HepG2 (cell line): ENCODE measurements around the gene VRK3. TPM values are rescaled to one million over a fixed set of nuclear protein-coding genes. Genes with fewer than 3 reads are reported as not detected.

Source experiments
- DNMT3B ChIP-seq: conservative IDR thresholded peaks from 2 replicates; pipeline ENCODE4 v1.6.1; 2016; ENCODE audit warnings: missing biosample characterization, control low read depth
- KDM5A ChIP-seq: fragments of 200-600 bp; sonication (generic); IDR thresholded peaks from 2 replicates; pipeline ENCODE4 v1.7.0; 2018; ENCODE audit warnings: antibody characterized with exemption, mild to moderate bottlenecking, low read length, borderline replicate concordance
- KDM5B ChIP-seq: sonication (generic); formaldehyde crosslinking; IDR thresholded peaks from 2 replicates; pipeline ENCODE4 v1.4.0; 2020; ENCODE audit warnings: missing genetic modification reagents, mild to moderate bottlenecking, borderline replicate concordance
- KMT2B ChIP-seq: IDR thresholded peaks from 2 replicates; pipeline ENCODE4 v1.6.1; 2016; ENCODE audit warnings: missing genetic modification reagents, missing compliant biosample characterization
- MEF2D ChIP-seq: sonication (generic); formaldehyde crosslinking; IDR thresholded peaks from 2 replicates; pipeline ENCODE4 v1.5.1; 2020; ENCODE audit warnings: mild to moderate bottlenecking, missing genetic modification reagents
- MYC ChIP-seq: sonication (generic); formaldehyde crosslinking; IDR thresholded peaks from 2 replicates; pipeline ENCODE4 v1.9.0; 2021; ENCODE audit warnings: missing genetic modification reagents, borderline replicate concordance
- NFATC3 ChIP-seq: sonication (generic); formaldehyde crosslinking; IDR thresholded peaks from 2 replicates; pipeline ENCODE4 v1.5.1; 2020; ENCODE audit warnings: mild to moderate bottlenecking, missing genetic modification reagents
- NRL ChIP-seq: sonication (generic); formaldehyde crosslinking; IDR thresholded peaks from 2 replicates; pipeline ENCODE4 v1.5.0; 2020; ENCODE audit warnings: missing genetic modification reagents, mild to moderate bottlenecking, moderate library complexity, borderline replicate concordance
- RBM39 ChIP-seq: fragments of 200-400 bp; formaldehyde crosslinking; IDR thresholded peaks from one replicate; pipeline ENCODE4 v1.6.1; 2018; ENCODE audit warnings: antibody characterized with exemption, mild to moderate bottlenecking, low read depth, low read length; ENCODE audit not compliant: poor library complexity, severe bottlenecking
- SNAPC4 ChIP-seq: sonication (generic); formaldehyde crosslinking; IDR thresholded peaks from 2 replicates; pipeline ENCODE4 v1.4.0; 2020; ENCODE audit warnings: mild to moderate bottlenecking, missing genetic modification reagents
- SUZ12 ChIP-seq: fragments of 150-350 bp; IDR thresholded peaks from 2 replicates; pipeline ENCODE4 v1.6.1; 2014; ENCODE audit warnings: low read depth, low read length
- SYNCRIP ChIP-seq: fragments of 200-400 bp; formaldehyde crosslinking; IDR thresholded peaks from 2 replicates; pipeline ENCODE4 v1.6.1; 2018; ENCODE audit warnings: mild to moderate bottlenecking, low read depth, low read length; ENCODE audit not compliant: insufficient read depth
- TFDP1 ChIP-seq: IDR thresholded peaks from 2 replicates; pipeline ENCODE4 v1.6.1; 2016; ENCODE audit warnings: missing compliant biosample characterization, missing genetic modification reagents, borderline replicate concordance
- TSC22D2 ChIP-seq: sonication (generic); formaldehyde crosslinking; IDR thresholded peaks from 2 replicates; pipeline ENCODE4 v1.5.1; 2020; ENCODE audit warnings: missing genetic modification reagents, mild to moderate bottlenecking, borderline replicate concordance
- ZEB1 ChIP-seq: IDR thresholded peaks from 2 replicates; pipeline ENCODE4 v1.6.1; 2012; ENCODE audit warnings: mild to moderate bottlenecking, low read depth, inconsistent platforms; ENCODE audit not compliant: insufficient replicate concordance
- ZMYM3 ChIP-seq: sonication (generic); formaldehyde crosslinking; IDR thresholded peaks from 2 replicates; pipeline ENCODE4 v1.5.1; 2020; ENCODE audit warnings: mild to moderate bottlenecking, missing genetic modification reagents
- ZNF589 ChIP-seq: sonication (generic); formaldehyde crosslinking; conservative IDR thresholded peaks from 2 replicates; pipeline ENCODE4 v1.8.0; 2022; ENCODE audit warnings: mild to moderate bottlenecking, moderate library complexity, missing genetic modification reagents
- ZNF768 ChIP-seq: sonication (generic); formaldehyde crosslinking; IDR thresholded peaks from 2 replicates; pipeline ENCODE4 v1.4.0; 2020; ENCODE audit warnings: missing genetic modification reagents
- ZNF878 ChIP-seq: sonication (generic); formaldehyde crosslinking; IDR thresholded peaks from 2 replicates; pipeline ENCODE4 v1.8.1; 2023; ENCODE audit warnings: mild to moderate bottlenecking, missing genetic modification reagents, moderate library complexity
- polyA plus RNA-seq, 8 experiments: library from polyadenylated mRNA; depleted of rRNA in 3 of 8; stranded (reverse) in 7 of 8; unstranded in 1 of 8; fragments of >200 nt; fragmentation: Illumina TruSeq in 4 of 8; extraction: Trizol in 4 of 8; gene quantifications; 2 replicates each; pipeline versions ENCODE4 v1.2.1 to v1.2.3, GENCODE V29; 2011 to 2016; ENCODE audit warnings: low read depth in 4 of 8, missing spikeins in 1 of 8, mixed read lengths in 1 of 8; ENCODE audit not compliant: insufficient read depth in 1 of 8
- total RNA-seq, 5 experiments: library from RNA; depleted of rRNA; stranded (reverse); fragments of >200 nt; fragmentation: Illumina TruSeq; extraction: Trizol; gene quantifications; 2 replicates each; pipeline ENCODE4 v1.2.3, GENCODE V29; 2016; ENCODE audit warnings: low read depth in 1 of 5
- TF ChIP-seq, protein P1 (sequence below): sonication (generic); formaldehyde crosslinking; conservative IDR thresholded peaks from 2 replicates; pipeline ENCODE4 v1.8.0; 2022; ENCODE audit warnings: missing genetic modification reagents
- TF ChIP-seq, protein P2 (sequence below): sonication (generic); formaldehyde crosslinking; IDR thresholded peaks from 2 replicates; pipeline ENCODE4 v1.8.0; 2022; ENCODE audit warnings: mild to moderate bottlenecking, missing genetic modification reagents, borderline replicate concordance

The VRK3 gene
- total and polyA plus RNA-seq, 2 of the 13 experiments (the other 11 are each of a cell fraction or from before 2014, with no cell fraction given) = 23.8 to 28.3 TPM

DNA sequence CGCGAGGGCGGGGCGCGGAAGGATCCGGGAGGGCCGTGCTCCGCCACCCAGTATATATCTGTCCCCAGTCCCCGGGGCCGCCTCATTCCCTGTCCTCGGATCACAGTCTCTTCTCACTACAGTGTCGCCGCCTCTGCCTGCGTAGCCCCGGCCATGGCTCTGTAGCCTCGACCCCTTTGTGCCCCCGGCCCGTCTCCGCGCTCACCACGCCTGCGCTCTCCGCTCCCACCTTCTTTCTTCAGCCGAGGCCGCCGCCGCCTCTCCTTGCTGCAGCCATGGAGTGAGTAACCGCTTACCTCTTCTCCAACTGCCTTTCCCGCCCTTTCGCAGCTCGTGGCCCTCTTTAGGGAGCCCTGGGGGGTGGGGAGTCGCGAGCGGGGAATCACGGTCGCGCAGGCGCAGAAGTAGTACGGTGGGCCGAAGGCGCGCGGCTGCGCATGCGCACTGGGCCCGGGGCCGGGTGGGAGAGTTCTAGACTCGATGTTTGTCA lies 96.0 kb downstream of the VRK3 start, which contains the start of the genes ATF5 and NUP62 (continued):
- TF ChIP-seq RBM39 (peak; percentile 96), KMT2B (CRISPR knock-in tag) (peak; percentile 85), SUZ12 (no peak), TSC22D2 (CRISPR knock-in tag) (peak; percentile 92), KDM5A (no peak; the same call in 1 of the 2 replicates), ZNF768 (CRISPR knock-in tag) (peak; percentile 63; the same call in 1 of the 2 replicates), ZMYM3 (CRISPR knock-in tag) (no peak), NRL (peak; percentile 77; the same call in 1 of the 2 replicates), TFDP1 (CRISPR knock-in tag) (peak; percentile 98), MEF2D (CRISPR knock-in tag) (no peak), SYNCRIP (no peak), DNMT3B (CRISPR knock-in tag) (no peak), KDM5B (peak; percentile 97; the same call in 1 of the 2 replicates), ZNF589 (CRISPR knock-in tag) (peak; percentile 67; the same call in 1 of the 2 replicates), SNAPC4 (CRISPR knock-in tag) (0 out of 2 replicates have a peak, but pooled peaks have one; percentile 59), ZNF878 (CRISPR knock-in tag) (peak; percentile 97), ZEB1 (no peak), NFATC3 (CRISPR knock-in tag) (no peak), MYC (CRISPR knock-in tag) (peak; percentile 87)
- TF ChIP-seq, protein P1, sequence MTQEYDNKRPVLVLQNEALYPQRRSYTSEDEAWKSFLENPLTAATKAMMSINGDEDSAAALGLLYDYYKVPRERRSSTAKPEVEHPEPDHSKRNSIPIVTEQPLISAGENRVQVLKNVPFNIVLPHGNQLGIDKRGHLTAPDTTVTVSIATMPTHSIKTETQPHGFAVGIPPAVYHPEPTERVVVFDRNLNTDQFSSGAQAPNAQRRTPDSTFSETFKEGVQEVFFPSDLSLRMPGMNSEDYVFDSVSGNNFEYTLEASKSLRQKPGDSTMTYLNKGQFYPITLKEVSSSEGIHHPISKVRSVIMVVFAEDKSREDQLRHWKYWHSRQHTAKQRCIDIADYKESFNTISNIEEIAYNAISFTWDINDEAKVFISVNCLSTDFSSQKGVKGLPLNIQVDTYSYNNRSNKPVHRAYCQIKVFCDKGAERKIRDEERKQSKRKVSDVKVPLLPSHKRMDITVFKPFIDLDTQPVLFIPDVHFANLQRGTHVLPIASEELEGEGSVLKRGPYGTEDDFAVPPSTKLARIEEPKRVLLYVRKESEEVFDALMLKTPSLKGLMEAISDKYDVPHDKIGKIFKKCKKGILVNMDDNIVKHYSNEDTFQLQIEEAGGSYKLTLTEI = no peak
- TF ChIP-seq, protein P2, sequence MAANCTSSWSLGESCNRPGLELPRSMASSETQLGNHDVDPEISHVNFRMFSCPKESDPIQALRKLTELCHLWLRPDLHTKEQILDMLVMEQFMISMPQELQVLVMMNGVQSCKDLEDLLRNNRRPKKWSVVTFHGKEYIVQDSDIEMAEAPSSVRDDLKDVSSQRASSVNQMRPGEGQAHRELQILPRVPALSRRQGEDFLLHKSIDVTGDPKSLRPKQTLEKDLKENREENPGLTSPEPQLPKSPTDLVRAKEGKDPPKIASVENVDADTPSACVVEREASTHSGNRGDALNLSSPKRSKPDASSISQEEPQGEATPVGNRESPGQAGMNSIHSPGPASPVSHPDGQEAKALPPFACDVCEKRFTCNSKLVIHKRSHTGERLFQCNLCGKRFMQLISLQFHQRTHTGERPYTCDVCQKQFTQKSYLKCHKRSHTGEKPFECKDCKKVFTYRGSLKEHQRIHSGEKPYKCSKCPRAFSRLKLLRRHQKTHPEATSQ (CRISPR knock-in tag) = peak; percentile 82; the same call in 1 of the 2 replicates
